Pulmonary artery endothelial cell (primary cell): Measurements from ENCODE around the gene KIZ. TPM values are rescaled to one million over a fixed set of nuclear protein-coding genes. Genes with fewer than 3 reads are reported as not detected.

Experiments used
- DNase-seq: peaks from one replicate; pipeline ENCODE4 v3.0.0-alpha.2; 2011; ENCODE audit warnings: low read depth, low spot score
- total RNA-seq: library from RNA; depleted of rRNA; stranded (reverse); fragments of >200 nt; gene quantifications from 2 replicates; pipeline ENCODE4 v1.2.3, GENCODE V29; 2014

The KIZ gene
- total RNA-seq, 1 donor from 2014 or later: 3.4 TPM

DNA sequence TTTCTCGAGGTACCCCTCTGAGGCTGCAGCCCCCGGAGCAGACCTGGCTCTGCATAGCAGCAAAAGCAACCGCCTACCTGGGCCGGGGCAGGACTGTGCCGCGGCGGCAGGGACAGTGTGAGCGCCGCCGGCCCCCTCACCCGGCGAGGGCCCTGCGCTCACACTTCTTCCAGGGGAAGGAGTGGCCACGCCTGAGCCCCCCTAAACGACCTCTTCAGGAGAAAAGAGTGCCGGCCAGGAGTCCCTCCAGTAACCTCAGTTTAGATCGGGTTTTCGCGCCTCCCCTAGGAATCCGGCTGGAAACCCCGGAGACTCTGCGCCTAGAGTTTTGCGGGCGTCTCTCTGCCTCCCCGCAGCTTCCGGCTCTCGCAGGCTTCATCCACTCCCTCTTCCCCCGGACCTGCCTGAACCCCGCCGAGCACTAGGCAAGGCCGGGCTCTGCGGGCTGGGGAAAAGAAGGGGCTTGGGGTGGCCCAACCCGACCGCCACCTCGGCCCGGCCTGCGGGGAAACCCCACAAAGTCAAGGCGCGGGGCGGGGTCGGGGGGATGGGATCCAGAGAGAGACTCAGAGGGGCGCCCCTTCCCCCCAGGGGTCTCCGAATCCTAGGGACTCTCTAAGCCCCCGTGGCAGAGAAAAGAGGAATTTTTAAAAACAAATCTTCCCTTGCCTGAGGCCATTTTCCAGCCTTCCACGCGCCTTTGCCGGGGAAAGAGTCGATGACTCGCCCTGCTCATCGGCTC, 20.3 kb upstream of the KIZ start:
- no peak for DNase-seq

- no peak for DNase-seq
These were observed 19.5 kb upstream of the KIZ start, which contains the start of gene LINC00237 for GRCh38 chr20:21106171-21107017. LINC00237 (minus strand) TSS chr20:21106358.

DNA sequence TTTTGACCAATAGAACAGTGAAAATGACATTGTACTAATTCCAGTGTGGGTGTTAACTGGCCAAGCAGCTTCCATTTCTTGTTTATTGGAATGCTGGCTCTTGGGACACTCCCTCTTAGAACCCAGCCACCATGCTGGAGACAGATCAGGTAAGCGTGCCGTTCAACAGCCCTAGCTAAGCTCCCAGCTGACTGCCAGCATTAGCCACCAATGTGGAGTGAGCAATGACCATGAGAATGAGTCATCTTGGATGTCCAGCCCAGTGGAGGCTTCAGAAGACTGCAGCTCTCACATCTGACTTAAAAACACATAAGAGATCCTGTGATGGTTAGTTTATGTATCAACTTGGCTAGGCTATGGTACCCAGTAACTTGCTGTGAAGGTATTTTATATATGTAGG, 16.7 kb upstream of the KIZ start:
- DNase-seq: no peak

DNA sequence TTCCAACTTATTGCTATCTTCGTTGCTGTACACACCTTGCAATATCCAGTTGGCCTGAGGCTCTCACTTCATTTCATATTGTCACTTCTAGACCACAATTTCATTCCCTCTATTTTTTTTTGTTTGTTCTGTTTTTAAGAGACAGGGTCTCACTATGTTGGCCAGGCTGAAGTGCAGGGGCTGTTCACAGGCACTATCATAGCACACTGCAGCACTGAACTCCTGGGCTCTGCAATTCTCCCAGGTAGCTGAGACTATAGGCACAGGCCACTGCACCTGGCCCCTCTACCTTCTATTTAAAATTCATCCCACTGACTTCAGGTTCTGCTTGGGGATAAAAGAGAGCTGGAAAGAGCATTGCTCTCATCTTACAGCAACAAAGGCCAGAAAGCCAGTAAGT, 15.1 kb upstream of the KIZ start:
- DNase-seq: no peak

DNA sequence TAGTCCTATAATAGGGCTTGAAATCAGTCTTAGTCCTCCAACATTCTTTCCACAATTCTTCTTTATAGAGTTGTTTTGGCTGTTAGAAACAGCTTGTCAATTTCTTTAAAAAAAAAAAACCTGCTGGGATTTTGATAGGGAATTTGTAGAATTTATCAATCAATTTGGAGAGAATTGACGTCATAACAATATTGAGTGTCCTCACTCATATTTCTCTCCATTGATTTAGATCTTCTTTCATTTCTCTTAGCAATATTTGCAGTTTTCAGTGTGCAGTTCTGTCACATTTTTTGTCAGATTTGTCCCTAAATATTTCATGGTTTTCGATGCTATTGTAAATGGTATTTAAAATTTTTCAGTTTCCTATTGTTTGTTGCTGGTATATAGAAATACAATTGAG, 14.5 kb upstream of the KIZ start:
- DNase-seq: no peak

GRCh38 chr20:21113697-21114096, 12.2 kb upstream of the KIZ start:
- DNase-seq: no peak

- no peak for DNase-seq
These were observed 11.3 kb upstream of the KIZ start for GRCh38 chr20:21114584-21114983.

- no peak for DNase-seq
These were observed 8.4 kb upstream of the KIZ start for GRCh38 chr20:21117521-21117920.

- DNase-seq: no peak
These were observed 7.7 kb upstream of the KIZ start for GRCh38 chr20:21118138-21118537.

- no peak for DNase-seq
These were observed 7.1 kb upstream of the KIZ start for GRCh38 chr20:21118782-21119181.

DNA sequence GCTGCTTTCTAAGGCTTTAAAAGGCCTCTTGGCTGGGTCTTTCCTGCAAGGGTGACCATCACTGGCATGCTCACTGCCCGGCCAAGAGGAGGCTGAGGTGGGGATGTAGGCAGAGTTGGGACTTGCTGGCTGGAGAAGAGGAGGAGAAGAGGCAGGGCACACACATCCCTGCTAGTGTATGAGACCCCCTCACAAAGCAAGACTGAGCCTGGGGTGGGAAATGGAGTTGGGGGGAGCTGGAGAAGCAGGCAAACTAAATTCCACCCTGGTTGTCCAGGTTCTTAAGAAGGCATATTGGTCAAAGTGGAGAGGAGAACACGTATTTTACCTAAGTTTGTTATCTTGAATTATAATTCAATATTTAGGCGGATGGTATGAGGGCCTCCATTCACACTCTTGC, 1.7 kb upstream of the KIZ start:
- no peak for DNase-seq

DNA sequence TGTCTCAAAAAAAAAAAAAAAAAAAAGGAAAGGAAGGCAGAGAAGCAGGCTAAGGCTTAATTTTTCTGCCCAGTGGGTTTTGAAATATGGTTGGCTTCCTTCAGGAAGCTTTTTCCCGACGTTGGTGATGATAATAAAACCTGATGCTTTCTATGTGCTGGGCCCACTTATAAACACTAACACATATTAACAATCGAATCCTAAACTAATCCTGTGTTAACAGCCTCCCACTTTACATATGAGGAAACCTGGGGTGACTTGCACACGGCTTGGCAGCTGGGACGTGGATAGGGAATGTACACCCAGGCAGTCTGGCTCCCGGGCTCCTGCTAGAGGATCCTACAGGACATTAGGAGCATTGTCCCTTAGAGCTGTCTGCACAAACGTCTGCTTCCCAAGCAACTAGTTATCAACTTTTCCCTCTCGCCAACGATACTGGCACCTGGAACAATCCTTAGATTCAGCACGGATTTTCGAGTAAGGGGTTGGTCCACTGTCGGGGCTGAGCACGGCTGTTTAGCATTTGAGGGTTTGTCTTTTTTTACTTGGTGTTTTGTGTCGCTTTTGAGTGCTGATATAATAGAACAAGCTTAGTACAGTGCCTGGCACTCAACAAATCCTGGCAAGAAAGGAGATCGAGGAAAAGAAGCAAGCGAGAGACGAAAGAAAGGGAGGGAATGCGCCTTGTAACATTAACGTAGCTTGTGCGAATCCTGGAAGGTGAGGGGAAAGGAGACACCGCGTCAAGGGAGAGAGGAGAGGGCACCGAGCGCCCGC, 622 bp upstream of the KIZ start:
- DNase-seq: no peak

GRCh38 chr20:21126581-21126870, 644 bp downstream of the KIZ start:
- DNase-seq: no peak

DNA sequence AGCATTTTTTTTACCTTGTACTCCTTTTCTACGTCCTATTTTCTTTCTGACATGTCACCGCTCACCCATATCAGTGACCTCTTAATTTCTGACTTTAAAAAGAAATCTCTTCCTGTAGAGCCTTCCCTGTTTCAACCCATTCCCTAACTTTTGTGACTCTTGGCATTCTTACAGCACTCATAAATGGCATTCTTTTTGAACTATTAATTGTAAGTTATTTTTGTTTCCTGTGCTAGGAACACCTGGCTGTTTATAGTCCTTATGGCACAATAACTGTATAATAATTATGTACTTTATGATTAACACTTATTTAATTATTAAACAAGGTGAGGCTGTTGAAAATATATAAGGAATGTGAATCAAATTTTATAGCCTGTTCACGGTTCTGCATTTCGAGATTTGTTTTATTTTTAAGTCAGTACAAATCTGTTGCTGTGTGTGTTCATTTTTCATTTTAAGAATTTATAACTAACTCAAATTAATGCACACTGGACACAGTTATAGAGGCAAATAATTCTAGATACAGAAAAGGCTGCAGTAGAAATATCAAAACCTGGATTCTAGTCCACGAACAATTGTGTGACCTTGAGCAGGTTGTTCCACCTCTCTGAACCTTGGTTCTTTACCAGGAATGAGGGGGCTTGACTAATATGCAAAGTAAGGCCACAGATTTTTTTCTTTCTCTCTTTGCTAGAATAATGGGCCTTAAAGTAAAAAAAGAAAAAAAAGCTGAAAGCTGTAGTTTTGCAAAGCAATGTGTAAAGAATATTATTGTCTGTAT, 1.5 kb downstream of the KIZ start:
- no peak for DNase-seq

DNA sequence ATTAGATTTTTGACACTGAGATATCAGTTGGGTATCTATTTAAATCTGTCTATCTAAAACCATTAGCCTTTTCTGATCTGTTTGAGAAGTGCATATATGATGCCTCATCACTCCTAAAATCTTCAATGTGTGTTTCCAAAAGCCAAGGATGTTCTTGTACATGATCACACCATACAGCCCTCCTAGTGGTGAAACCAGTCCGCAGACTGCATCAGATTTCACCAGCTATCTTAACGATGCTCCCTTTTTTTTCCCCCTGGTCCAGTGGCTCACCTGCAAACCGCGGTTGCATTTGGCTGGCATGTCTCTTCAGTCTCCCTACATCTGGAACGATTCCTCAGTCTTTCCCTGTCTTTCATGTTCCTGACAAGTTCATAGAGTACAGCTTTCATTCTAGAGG, 4.0 kb downstream of the KIZ start:
- DNase-seq: no peak

DNA sequence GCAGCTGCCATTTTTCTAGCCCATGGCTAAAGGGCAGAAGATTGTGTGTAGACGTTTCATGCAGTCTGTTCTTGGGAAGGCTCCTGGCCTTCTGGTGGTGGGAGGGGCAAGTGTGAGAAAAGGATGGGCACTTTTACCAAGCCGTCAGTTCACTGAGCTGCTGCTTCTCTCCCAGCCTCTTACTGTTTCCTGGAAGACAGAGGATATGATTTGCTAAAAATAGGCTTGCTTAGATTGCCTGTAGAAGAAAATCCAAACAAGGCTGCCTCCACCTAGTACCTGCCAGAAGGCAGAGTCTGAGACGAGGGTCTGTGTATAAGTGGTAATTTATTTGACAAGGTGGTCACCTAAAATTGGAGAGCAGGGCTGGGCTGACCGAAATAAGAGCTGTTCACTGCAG, 7.5 kb downstream of the KIZ start:
- DNase-seq: no peak

GRCh38 chr20:21133917-21134622, 8.2 kb downstream of the KIZ start:
- no peak for DNase-seq

DNA sequence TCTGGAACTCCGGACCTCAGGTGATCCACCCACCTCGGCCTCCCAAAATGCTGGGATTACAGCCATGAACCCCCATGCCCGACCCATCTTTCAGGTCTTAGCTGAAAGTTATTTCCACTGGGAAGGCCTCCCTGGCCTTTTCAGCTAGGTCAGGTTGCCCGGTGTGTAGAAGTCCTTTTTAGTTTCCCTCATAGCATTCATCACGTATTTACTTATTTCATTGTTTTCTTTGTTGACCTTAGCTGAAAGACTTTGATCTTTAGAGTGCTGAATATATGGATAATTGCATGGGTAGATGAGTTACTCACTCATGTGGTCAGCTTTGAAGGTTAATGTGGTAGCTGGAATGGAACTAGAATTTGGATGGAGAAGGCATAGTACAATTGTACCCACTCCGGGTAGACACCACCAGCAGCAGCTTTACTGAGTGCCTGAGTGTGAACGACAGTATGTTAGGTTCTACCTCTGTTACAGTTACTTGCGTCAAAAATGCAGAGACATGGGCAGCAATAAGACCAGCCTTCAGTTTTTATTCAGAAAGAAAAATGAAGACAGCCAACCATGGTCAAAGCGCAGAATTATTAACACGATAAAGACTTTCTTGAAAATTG, 9.1 kb downstream of the KIZ start:
- DNase-seq: no peak

DNA sequence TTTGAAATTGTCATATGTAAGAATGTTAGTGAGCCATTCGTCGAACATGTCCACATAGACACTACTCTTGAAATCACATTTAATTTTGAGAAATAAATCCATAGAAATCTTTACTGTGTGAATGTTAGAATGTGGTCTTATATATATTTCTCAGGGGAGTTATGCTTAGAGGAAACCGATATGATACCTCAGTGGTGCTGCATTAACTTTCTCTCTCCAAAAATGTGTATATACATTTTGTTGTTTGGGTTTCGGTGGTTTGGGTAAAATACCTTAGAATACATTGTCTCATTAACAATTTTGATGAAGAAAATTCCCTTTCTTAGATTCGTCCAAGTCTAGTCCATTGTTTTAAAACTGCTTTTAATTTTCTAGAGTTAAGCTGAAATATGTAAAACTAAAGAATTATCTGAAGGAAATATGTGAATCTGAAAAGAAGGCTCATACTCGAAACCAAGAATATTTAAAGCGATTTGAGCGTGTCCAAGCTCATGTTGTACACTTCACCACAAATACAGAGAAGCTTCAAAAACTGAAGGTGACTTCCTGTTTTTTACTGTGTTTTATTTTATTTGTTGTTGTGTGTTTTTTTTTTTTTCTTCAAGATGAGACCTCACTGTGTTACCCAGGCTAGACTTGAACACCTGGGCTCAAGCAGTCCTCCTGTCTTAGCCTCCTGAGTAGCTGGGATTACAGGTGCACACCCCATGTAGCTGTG, 10.3 kb downstream of the KIZ start:
- DNase-seq: no peak

- DNase-seq: no peak
These were observed 11.2 kb downstream of the KIZ start for GRCh38 chr20:21137078-21137477.
